Hippocampal formation (tissue), 2 donors: ENCODE data around the gene ADRA2B.

Experiments used
- DNase-seq, 2 donors: peaks; one replicate each; lab custom pipeline; 2025; lab: John Stamatoyannopoulos, UW

Gene ADRA2B

GRCh38 chr2:96137321-96138178, 21.2 kb upstream of the ADRA2B start:
- DNase-seq, result no peak

- DNase-seq, result no peak
Measured at GRCh38 chr2:96136129-96136720, 19.9 kb upstream of the ADRA2B start.

DNA sequence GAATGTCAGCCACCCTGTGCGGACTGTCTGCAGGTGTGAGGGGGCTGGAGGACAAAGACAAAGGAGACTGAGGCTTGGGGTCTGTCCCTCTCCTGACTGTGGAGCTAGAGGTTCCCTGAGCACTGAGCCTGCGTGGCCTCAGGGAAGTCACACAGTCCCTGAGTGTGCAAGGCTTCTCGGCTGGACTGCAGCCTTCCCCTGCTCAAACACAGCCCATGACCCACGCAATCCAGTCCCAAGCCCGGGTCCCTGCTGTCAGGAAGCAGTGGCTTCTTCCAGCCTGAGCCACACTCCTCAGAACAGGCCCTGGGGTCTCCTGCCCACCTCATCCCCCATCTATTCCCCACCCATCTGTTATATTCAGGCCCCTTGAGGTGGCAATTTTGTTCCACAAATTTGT, 19.2 kb upstream of the ADRA2B start:
- no peak for DNase-seq

DNA sequence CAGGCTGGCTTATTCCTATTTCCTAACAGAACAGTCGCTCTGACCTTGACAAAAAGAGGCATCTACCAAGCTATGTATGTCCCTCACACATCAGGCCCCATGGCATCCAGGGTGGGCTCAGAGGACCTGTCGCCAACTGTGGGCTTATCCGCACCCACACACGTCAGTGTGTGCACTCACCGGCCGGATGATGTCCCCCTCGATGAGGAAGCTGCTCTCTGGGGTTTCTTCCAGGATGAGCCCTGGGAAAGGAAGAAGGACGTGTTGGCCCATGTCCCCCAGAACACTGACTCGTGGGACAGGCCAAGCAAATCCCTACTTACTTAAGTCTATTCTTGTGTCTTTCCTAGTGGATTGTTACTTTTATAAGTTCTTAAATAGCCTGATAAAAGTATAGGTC, 18.8 kb upstream of the ADRA2B start:
- no peak for DNase-seq

GRCh38 chr2:96134421-96134820, 18.1 kb upstream of the ADRA2B start:
- no peak for DNase-seq

GRCh38 chr2:96131813-96132745, 15.7 kb upstream of the ADRA2B start:
- DNase-seq, result no peak

DNA sequence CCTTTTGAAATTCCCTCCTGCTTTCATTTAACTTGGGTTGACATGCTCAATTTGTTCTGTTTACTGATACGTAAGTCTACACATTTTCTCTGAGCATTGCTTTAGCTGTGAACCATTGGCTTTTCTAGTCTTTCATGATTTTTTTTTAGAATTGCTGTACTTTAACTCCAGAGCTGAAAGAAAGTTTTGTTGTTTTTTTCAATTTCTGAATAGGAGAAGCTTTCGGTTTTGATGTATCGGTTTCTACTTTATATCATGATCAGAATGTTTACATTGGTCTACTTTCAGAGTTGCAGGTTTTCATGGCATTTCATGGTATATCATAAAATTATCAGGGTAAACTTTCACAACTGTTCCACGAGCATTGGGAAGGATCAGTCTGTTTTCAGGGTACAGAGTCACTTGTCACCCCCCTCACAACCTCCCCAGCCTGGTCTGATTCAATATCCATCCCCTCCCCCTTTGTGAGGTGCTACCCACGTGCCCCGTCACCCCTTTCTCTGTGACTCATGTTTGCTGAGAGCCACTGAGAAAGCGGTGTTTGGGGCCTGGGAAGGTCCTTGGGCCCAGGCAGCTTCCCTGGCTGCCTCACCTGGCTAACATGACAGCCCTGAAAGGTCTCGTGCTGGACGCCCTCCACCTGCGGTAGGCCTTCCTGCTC, 14.9 kb upstream of the ADRA2B start:
- DNase-seq, result no peak

- DNase-seq, result no peak
Measured at GRCh38 chr2:96130483-96130882, 14.1 kb upstream of the ADRA2B start.

GRCh38 chr2:96129528-96130120, 13.3 kb upstream of the ADRA2B start:
- no peak for DNase-seq

DNA sequence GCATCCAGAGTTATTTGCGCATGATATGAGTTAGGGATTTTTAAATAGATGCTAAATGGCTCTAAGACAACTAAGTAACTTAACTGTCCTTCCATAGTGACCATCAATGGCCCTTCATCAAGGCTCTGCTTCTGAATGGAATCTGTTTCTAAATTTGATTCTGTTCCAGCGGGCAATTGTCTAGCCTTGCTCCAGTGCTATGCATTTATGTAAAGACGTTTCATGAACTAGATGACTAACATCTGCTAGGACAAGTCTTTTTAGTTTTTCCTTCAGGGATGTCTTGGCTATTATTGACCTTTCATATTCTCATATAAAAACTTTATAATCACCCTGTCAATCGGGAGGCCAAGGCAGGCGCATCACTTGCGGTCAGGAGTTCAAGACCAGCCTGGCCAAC, 12.1 kb upstream of the ADRA2B start:
- DNase-seq, result no peak

- no peak for DNase-seq
Measured at GRCh38 chr2:96124406-96125265, 8.3 kb upstream of the ADRA2B start.

GRCh38 chr2:96123936-96124335, 7.6 kb upstream of the ADRA2B start:
- no peak for DNase-seq

DNA sequence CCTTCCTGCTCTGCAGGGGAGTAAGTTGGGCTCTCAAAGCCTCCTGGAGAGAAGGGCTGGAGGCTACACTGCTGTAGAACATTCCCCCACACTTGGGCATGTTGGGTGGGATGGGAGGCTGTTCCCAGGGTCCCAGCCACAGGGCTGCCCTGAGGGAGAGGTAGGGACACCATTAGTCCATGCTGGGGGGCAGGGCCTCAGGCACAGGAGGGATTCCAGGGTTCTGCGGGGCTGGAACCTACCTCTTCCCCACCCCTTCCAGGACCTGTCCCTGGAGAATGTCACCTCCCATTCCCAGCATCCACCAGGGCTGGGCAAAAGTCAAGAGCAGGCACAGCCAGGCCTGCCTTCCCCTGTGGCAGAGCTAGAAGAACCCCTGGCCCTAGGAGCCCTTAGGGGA, 6.9 kb upstream of the ADRA2B start:
- DNase-seq, result no peak

DNA sequence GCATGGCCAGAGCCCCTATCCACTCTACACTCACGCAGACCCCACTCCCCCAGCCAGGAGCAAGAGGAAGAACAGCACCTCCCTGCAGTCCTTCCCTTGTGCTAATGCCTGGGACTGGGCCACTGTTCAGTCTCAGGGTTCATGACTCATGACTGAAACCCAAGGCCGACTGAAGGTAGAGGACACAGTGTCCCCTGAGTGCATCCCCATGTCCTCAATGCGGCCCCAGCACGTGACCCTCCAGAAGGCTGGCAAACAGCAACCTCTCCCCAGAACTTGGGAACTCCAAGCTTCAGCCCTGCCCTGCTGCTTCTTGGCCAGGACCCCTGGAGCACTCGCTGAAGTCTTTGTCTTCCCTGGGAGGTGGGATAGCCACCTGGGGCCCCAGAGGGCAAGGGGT, 6.0 kb upstream of the ADRA2B start:
- DNase-seq, result no peak

DNA sequence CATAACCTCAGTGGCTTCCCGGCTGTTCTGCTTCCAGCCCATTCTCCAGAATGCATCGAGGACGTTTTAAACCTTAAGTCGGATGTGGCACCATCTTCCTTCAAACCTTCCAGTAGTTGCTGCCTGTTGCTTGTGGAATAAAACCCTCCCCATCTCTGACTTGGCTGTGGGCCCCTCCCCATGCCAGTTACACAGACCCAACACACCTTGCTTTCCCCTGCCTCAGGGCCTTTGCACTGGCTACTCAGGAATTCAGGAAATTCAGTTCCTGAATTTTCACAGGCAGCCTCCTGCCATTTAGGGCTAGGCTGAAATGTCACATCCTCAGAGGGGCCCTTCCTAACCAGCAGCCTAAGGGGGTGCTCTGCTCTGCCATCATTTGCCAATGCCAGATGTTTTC, 5.0 kb upstream of the ADRA2B start:
- DNase-seq, result no peak

- DNase-seq, result no peak
Measured at GRCh38 chr2:96120991-96121390, 4.6 kb upstream of the ADRA2B start.

DNA sequence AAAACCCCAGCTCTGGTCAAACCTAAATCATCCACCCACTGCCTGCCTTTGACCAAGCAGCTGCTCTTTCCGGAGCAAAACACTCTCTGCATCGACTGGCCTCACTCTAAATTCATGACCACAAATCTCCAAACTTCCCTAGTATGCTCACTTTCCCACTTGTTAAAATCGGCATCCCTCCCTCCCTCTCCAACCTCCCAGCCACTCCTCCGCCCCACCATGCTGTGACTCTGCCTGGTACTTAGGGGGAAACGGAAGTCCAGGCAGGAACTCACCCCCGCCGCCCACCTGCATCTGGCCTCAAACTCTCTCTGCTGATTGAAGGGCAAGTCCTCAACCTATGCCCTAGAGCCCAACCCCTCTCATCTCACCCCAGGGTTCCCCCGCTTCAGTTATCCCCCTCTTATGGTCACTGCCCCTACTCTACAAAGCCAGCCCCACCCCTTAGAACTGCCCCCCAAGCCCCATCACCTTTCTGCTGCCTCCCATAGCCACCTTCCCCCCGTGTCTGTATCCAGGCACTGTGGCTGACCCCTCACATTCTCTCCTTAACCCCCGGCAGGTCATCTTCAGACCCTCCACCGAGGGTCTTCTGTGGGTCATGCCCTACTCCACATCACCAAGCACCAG, 3.8 kb upstream of the ADRA2B start:
- DNase-seq, result no peak

- DNase-seq, result no peak
Measured at GRCh38 chr2:96119389-96119751, 3.0 kb upstream of the ADRA2B start.

- no peak for DNase-seq
Measured at GRCh38 chr2:96118698-96119388, 2.5 kb upstream of the ADRA2B start.
